ENCODE measurements around the gene CEP152. TPM values are rescaled to one million over a fixed set of nuclear protein-coding genes. Genes with fewer than 3 reads are reported as not detected.

The CEP152 gene
- total and polyA plus RNA-seq, 4 donors: 0.30 to 9.7 (median 3.5) TPM

- TF ChIP-seq, protein P1, sequence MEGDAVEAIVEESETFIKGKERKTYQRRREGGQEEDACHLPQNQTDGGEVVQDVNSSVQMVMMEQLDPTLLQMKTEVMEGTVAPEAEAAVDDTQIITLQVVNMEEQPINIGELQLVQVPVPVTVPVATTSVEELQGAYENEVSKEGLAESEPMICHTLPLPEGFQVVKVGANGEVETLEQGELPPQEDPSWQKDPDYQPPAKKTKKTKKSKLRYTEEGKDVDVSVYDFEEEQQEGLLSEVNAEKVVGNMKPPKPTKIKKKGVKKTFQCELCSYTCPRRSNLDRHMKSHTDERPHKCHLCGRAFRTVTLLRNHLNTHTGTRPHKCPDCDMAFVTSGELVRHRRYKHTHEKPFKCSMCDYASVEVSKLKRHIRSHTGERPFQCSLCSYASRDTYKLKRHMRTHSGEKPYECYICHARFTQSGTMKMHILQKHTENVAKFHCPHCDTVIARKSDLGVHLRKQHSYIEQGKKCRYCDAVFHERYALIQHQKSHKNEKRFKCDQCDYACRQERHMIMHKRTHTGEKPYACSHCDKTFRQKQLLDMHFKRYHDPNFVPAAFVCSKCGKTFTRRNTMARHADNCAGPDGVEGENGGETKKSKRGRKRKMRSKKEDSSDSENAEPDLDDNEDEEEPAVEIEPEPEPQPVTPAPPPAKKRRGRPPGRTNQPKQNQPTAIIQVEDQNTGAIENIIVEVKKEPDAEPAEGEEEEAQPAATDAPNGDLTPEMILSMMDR (IDR thresholded peaks at IDR 0.05; ENCODE audit: low read depth, low read length, missing input control): no peak
- TF ChIP-seq HNF4A (conservative IDR thresholded peaks at IDR 0.05): no peak
- no peak for TF ChIP-seq FOXA2 (IDR thresholded peaks at IDR 0.05)
- TF ChIP-seq JUND (IDR thresholded peaks at IDR 0.05): no peak
Observed at GRCh38 chr15:48802867-48803266, 8.0 kb downstream of the CEP152 start (continued).

GRCh38 chr15:48802257-48802656 is 8.6 kb downstream of the CEP152 start:
- Histone ChIP-seq H3K4me3 (ENCODE audit: low read depth in 1 of 3, low read length in 3 of 3) (no peak overlapping the region), H3K27me3 (ENCODE audit: control insufficient read depth in 4 of 4, insufficient read depth in 4 of 4, low read length in 3 of 4) (no peaks in the 10 kb centered on the region), H3K27ac (ENCODE audit: low read depth in 1 of 2, low read length in 2 of 2) (no peak overlapping the region), H3K4me1 (ENCODE audit: control insufficient read depth in 4 of 4, insufficient read depth in 4 of 4, low read length in 3 of 4) (peaks cover 0 to 3% (median 1%) of the 10 kb centered on the region in 4 donors), H3K9ac (ENCODE audit: low read depth in 1 of 2, low read length in 2 of 2) (no peak overlapping the region), H3K36me3 (ENCODE audit: control insufficient read depth in 4 of 4, insufficient read depth in 3 of 4, low read depth in 1 of 4, low read length in 3 of 4) (no peaks in the 10 kb centered on the region), H3K9me3 (ENCODE audit: control insufficient read depth in 4 of 4, low read length in 3 of 4) (no peaks in the 10 kb centered on the region)
- TF ChIP-seq, protein P2, sequence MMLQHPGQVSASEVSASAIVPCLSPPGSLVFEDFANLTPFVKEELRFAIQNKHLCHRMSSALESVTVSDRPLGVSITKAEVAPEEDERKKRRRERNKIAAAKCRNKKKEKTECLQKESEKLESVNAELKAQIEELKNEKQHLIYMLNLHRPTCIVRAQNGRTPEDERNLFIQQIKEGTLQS (IDR thresholded peaks at IDR 0.05): no peak
- TF ChIP-seq, protein P1 (IDR thresholded peaks at IDR 0.05; ENCODE audit: low read depth, low read length, missing input control): no peak
- TF ChIP-seq REST (IDR thresholded peaks at IDR 0.05): no peak
- no peak for TF ChIP-seq EGR1 (IDR thresholded peaks at IDR 0.05; ENCODE audit: low read depth in 2 of 2)
- TF ChIP-seq SP1 (IDR thresholded peaks at IDR 0.05): no peak
- TF ChIP-seq HNF4G (IDR thresholded peaks at IDR 0.05): no peak
- TF ChIP-seq FOXA1 (IDR thresholded peaks at IDR 0.05): no peak
- TF ChIP-seq HNF4A (conservative IDR thresholded peaks at IDR 0.05): no peak
- TF ChIP-seq MAX (IDR thresholded peaks at IDR 0.05): no peak
- TF ChIP-seq YY1 (IDR thresholded peaks at IDR 0.05): no peak
- TF ChIP-seq RXRA (IDR thresholded peaks at IDR 0.05): no peak
- no peak for TF ChIP-seq JUND (IDR thresholded peaks at IDR 0.05)
- TF ChIP-seq FOXA2 (IDR thresholded peaks at IDR 0.05): no peak
- TF ChIP-seq RAD21 (IDR thresholded peaks at IDR 0.05): no peak
- no peak for DNase-seq (ENCODE audit: low spot score)
- 90% methylated on average over 3 of the region's 3 CpGs for WGBS
